ENCODE data around the gene PCSK6. TPM values are rescaled to one million over a fixed set of nuclear protein-coding genes. Genes with fewer than 3 reads are reported as not detected.

The PCSK6 gene
- total RNA-seq, 1 experiment from 2014 or later = 3.7 TPM

DNA sequence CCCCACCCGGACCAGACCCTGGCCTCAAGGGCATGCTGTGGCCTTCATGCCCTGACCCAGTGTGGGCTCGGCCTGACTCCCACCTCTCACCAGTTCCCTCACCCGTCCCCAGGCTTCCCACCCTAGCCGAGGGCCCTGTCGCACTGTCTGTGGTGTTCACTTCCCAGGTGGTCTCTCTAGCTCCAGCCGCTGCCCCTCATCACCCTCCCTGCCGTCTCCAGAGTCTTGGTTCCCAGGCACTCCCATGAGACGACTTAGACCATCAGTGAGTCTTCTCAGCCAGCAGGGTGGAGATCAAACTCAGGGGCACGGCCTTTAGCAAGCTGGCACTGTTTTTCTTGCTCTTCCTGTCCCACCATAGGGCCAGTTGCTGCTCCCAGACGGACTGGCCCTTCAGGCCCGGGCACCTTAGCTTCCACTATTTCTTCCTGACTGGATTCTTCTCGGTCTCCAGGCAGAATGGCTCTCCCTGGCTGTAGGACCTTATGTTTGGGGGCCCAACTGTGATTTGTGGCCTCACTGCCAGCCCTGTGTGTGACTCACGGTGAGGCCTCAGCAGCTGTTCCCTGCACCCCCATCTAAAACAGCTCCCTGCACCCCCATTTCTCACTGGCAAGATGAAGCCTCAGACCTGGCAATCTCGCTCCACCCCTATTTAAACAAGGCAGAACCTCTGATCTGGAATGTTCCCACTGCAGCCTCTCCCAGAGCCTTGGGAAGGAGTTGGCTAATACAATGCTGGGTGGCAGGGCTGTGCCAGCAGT lies 9.4 kb upstream of the PCSK6 start:
- Histone ChIP-seq H3K9ac (ENCODE audit: low read length) (no peak overlapping the region), H3K4me3 (ENCODE audit: low read length) (no peak overlapping the region), H2AFZ (ENCODE audit: low read length) (no peak overlapping the region), H4K20me1 (ENCODE audit: low read length) (no peaks in the 10 kb centered on the region), H3K9me2 (replicated peaks; ENCODE audit: low read length) (no peaks in the 10 kb centered on the region), H3K36me3 (ENCODE audit: low read depth, low read length) (no peaks in the 10 kb centered on the region), H3K4me1 (ENCODE audit: insufficient read depth, low read length) (no peaks in the 10 kb centered on the region), H3K27me3 (ENCODE audit: low read length) (peaks cover 9% of the 10 kb centered on the region; the same call in 1 of the 2 replicates), H3F3A (ENCODE audit: low read length, unreplicated experiment) (no peaks in the 10 kb centered on the region), H3K79me2 (ENCODE audit: low read length) (no peaks in the 10 kb centered on the region), H3K9me3 (ENCODE audit: low read length) (no peaks in the 10 kb centered on the region), H3K4me2 (ENCODE audit: low read length) (no peak overlapping the region), H3K27ac (ENCODE audit: low read length) (no peak overlapping the region)
- POLR2A ChIA-PET (ENCODE audit: unreplicated experiment) = no interaction called here
- ATAC-seq (no peak), DNase-seq (no peak)
- no TSS peak for BruUV-seq (replicated peaks)
- CTCF ChIA-PET = no interaction called here
- intact Hi-C loops (cut with micrococcal nuclease) = no loop called here
- no peak for TF ChIP-seq EZH2 (IDR thresholded peaks at IDR 0.05; ENCODE audit: low read length, unreplicated experiment)
- no peak for TF ChIP-seq EZH2phosphoT487 (IDR thresholded peaks at IDR 0.05; ENCODE audit: borderline replicate concordance, low read length)
- TF ChIP-seq, protein P1, sequence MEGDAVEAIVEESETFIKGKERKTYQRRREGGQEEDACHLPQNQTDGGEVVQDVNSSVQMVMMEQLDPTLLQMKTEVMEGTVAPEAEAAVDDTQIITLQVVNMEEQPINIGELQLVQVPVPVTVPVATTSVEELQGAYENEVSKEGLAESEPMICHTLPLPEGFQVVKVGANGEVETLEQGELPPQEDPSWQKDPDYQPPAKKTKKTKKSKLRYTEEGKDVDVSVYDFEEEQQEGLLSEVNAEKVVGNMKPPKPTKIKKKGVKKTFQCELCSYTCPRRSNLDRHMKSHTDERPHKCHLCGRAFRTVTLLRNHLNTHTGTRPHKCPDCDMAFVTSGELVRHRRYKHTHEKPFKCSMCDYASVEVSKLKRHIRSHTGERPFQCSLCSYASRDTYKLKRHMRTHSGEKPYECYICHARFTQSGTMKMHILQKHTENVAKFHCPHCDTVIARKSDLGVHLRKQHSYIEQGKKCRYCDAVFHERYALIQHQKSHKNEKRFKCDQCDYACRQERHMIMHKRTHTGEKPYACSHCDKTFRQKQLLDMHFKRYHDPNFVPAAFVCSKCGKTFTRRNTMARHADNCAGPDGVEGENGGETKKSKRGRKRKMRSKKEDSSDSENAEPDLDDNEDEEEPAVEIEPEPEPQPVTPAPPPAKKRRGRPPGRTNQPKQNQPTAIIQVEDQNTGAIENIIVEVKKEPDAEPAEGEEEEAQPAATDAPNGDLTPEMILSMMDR (conservative IDR thresholded peaks at IDR 0.05; ENCODE audit: low read depth, low read length) = no peak

DNA sequence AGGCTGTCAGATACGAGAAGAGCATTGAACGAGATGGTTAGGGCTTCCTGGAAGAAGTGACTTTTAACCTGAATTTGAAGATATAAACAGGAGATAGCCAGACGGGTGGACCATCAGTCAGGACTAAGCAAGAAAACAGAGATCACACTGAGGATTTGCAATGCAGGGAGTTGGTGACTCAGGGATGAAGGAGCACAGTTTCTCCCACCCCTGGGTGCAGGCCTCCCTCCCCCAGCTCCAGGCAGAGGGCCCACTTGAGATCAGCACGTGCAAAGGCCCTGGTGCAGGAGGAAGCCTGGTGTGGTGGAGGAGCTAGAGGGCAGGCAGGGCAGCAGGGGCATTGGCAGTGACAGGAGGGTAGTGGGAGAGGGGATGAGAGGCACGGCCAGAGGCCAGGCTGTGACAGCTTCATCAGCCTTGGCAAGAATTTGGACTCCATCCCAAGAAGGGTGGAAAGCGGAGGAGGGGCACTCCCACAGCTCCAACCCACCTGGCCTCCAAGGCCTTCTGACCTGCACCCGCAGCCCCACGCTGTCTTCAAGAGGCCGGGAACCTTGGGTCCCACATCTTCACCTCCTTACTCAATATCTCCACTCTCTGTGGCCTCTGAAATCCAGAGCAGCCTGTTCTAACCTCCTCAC lies 8.7 kb upstream of the PCSK6 start:
- no peak overlapping the region for H3K9ac ChIP-seq (ENCODE audit: low read length)
- no peaks in the 10 kb centered on the region for H3K9me2 ChIP-seq (replicated peaks; ENCODE audit: low read length)
- no peak overlapping the region for H3K27ac ChIP-seq (ENCODE audit: low read length)
- TF ChIP-seq EZH2phosphoT487 (IDR thresholded peaks at IDR 0.05; ENCODE audit: borderline replicate concordance, low read length) (no peak), EZH2 (IDR thresholded peaks at IDR 0.05; ENCODE audit: low read length, unreplicated experiment) (no peak)
- TF ChIP-seq, protein P1 (conservative IDR thresholded peaks at IDR 0.05; ENCODE audit: low read depth, low read length) = no peak
- H3K27me3 ChIP-seq (ENCODE audit: low read length) = peaks cover 9% of the 10 kb centered on the region; the same call in 1 of the 2 replicates
- no peaks in the 10 kb centered on the region for H4K20me1 ChIP-seq (ENCODE audit: low read length)
- ChIA-PET CTCF (no interaction called here), POLR2A (ENCODE audit: unreplicated experiment) (no interaction called here)
- H3K4me1 ChIP-seq (ENCODE audit: insufficient read depth, low read length) = no peaks in the 10 kb centered on the region
- H3K79me2 ChIP-seq (ENCODE audit: low read length) = no peaks in the 10 kb centered on the region
- BruUV-seq (replicated peaks) = no TSS peak
- DNase-seq (no peak), ATAC-seq (no peak)
- H3K4me3 ChIP-seq (ENCODE audit: low read length) = no peak overlapping the region
- H2AFZ ChIP-seq (ENCODE audit: low read length) = no peak overlapping the region
- no peaks in the 10 kb centered on the region for H3K36me3 ChIP-seq (ENCODE audit: low read depth, low read length)
- no peak overlapping the region for H3K4me2 ChIP-seq (ENCODE audit: low read length)
- H3K9me3 ChIP-seq (ENCODE audit: low read length) = no peaks in the 10 kb centered on the region
- H3F3A ChIP-seq (ENCODE audit: low read length, unreplicated experiment) = no peaks in the 10 kb centered on the region
- intact Hi-C loops (cut with micrococcal nuclease) = no loop called here

DNA sequence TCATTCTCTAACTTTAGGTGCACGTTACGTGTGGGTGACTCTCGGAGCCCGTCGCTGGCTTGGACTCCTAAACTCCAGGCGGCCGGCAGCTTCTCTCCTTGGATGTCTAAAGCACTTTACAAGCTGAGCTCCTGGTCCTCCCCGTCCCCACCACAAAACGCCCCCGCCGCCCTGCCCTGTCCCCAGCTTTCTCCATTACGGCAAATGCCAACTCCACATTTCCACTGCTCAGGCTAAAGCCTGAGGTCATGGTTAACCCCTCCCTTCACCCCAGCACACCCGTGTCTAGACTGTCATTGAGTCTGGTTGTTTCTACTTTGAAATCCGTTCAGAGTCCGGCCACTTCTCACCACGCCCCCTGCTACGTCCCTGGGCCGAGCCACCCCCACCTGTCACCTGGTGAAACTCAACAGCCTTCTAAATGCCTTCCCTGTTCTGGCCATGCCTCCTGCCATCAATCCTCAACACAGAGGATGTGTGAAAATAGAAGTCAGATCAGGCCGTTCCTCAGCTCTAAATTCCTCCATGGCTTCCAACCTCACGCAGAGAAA lies 8.1 kb upstream of the PCSK6 start:
- Histone ChIP-seq H3K27ac (ENCODE audit: low read length) (no peak overlapping the region), H3F3A (ENCODE audit: low read length, unreplicated experiment) (no peaks in the 10 kb centered on the region), H3K9me3 (ENCODE audit: low read length) (no peaks in the 10 kb centered on the region), H3K9me2 (replicated peaks; ENCODE audit: low read length) (no peaks in the 10 kb centered on the region), H4K20me1 (ENCODE audit: low read length) (no peaks in the 10 kb centered on the region), H3K79me2 (ENCODE audit: low read length) (no peaks in the 10 kb centered on the region), H3K4me1 (ENCODE audit: insufficient read depth, low read length) (no peaks in the 10 kb centered on the region), H3K36me3 (ENCODE audit: low read depth, low read length) (no peaks in the 10 kb centered on the region), H3K27me3 (ENCODE audit: low read length) (peaks cover 9% of the 10 kb centered on the region; the same call in 1 of the 2 replicates), H3K4me2 (ENCODE audit: low read length) (no peak overlapping the region), H2AFZ (ENCODE audit: low read length) (no peak overlapping the region), H3K4me3 (ENCODE audit: low read length) (no peak overlapping the region), H3K9ac (ENCODE audit: low read length) (no peak overlapping the region)
- ChIA-PET POLR2A (ENCODE audit: unreplicated experiment) (no interaction called here), CTCF (no interaction called here)
- BruUV-seq (replicated peaks) = no TSS peak
- ATAC-seq (no peak), DNase-seq (no peak)
- intact Hi-C loops (cut with micrococcal nuclease) = no loop called here
- TF ChIP-seq, protein P1 (conservative IDR thresholded peaks at IDR 0.05; ENCODE audit: low read depth, low read length) = no peak
- TF ChIP-seq EZH2 (IDR thresholded peaks at IDR 0.05; ENCODE audit: low read length, unreplicated experiment) (no peak), EZH2phosphoT487 (IDR thresholded peaks at IDR 0.05; ENCODE audit: borderline replicate concordance, low read length) (no peak)

Data from PC-3 (cell line).